ENCODE measurements around the gene TOMM20. TPM values are rescaled to one million over a fixed set of nuclear protein-coding genes. Genes with fewer than 3 reads are reported as not detected.
A peak's percentile ranks its signal among the peaks of the same experiment; 100 is the strongest.
"Not testable (repeated sequence)": the region's sequence is repeated elsewhere in the genome, so short reads cannot be mapped to it uniquely, and the experiment has no call there.

TOMM20 gene
- total and polyA plus RNA-seq, 3 donors from 2014 or later: 74.7 to 113 (median 80.6) TPM

DNA sequence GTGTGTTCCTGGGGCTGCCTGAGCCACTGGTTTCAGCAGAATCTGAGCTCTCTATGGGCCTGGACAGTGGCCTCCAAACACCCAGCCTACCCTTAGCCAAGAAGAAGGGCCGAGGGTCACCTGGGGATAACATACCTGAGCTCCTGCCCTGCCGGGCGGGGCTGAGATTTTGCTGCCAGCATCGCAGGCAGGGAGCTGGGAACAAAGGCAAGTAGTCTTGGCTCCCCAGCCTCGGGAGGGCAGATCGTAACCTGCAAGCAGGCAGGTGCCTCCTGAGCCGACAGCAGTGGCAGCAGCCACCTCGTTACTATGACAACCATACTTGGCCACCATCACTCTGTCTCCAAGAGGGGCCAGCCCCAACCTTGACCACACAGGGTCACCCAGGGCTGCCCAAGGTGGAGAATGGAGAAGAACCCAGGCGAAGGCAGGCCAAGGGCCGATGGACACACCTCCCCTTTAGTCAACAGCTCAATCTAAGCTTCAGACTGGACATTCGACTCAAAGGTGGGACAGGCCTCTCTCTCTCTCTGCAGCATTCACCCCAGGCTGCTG lies 54.6 kb downstream of the TOMM20 start:
- no peaks in the 10 kb centered on the region for H3K9me3 ChIP-seq
- H3K4me1 ChIP-seq: peaks cover 33% of the 10 kb centered on the region
- peak overlapping the region in 1 of 2 donors; percentile 44 for H3K27ac ChIP-seq
- 88 to 89% methylated on average over 5 to 11 of the region's 11 CpGs for WGBS, 2 donors
- no peak for DNase-seq
- no peak overlapping the region for H3K4me3 ChIP-seq
- no peaks in the 10 kb centered on the region for H3K27me3 ChIP-seq
- H3K36me3 ChIP-seq (ENCODE audit: low read depth, missing control alignments): no peaks in the 10 kb centered on the region
- intact Hi-C loops (cut with DNase I; ENCODE audit: low total_unique reads): loop anchor here (10.0 kb wide), 1 partner anchor 89 kb away; no protein-coding TSS in a partner anchor
- TF ChIP-seq, protein P1, sequence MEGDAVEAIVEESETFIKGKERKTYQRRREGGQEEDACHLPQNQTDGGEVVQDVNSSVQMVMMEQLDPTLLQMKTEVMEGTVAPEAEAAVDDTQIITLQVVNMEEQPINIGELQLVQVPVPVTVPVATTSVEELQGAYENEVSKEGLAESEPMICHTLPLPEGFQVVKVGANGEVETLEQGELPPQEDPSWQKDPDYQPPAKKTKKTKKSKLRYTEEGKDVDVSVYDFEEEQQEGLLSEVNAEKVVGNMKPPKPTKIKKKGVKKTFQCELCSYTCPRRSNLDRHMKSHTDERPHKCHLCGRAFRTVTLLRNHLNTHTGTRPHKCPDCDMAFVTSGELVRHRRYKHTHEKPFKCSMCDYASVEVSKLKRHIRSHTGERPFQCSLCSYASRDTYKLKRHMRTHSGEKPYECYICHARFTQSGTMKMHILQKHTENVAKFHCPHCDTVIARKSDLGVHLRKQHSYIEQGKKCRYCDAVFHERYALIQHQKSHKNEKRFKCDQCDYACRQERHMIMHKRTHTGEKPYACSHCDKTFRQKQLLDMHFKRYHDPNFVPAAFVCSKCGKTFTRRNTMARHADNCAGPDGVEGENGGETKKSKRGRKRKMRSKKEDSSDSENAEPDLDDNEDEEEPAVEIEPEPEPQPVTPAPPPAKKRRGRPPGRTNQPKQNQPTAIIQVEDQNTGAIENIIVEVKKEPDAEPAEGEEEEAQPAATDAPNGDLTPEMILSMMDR (IDR thresholded peaks at IDR 0.05): no peak
- no peak for TF ChIP-seq POLR2A (IDR thresholded peaks at IDR 0.05)

DNA sequence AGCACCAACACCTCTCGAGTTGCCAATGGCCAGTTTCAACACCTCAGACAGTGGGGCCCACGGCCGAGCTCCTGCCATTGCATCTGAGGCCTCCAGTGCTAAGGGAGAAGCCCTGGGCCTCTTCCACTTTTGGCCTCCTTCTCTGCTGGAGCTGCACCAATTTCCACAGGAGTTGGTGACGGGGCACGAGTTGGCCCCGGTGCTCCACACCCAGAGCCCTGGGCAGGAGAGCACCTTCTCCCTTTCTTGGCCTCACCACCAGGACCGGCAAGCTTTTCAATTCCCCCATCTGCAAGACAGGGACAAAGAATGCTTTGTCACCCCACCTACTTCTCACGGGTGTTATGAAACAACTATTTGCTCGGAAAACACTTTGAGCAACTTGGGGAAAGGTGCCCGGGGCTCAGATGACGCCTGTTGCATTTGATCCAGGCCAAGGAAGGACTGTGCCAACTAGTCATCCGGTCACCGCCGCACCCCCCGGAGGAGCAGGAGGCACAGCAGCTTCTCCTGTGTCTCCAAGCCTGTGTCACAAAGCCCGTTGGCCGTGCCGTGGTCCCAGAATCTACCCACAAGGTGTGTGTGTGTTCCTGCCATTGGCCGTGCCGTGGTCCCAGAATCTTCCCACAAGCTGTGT lies 55.2 kb downstream of the TOMM20 start:
- no peak for DNase-seq
- Histone ChIP-seq H3K36me3 (ENCODE audit: low read depth, missing control alignments) (no peaks in the 10 kb centered on the region), H3K4me1 (peaks cover 28% of the 10 kb centered on the region), H3K9me3 (no peaks in the 10 kb centered on the region), H3K27me3 (no peaks in the 10 kb centered on the region), H3K4me3 (no peak overlapping the region), H3K27ac (peak overlapping the region in 1 of 2 donors; percentile 44)
- 92 to 98% methylated on average over 13 to 20 of the region's 20 CpGs for WGBS, 2 donors
- intact Hi-C loops (cut with DNase I; ENCODE audit: low total_unique reads): loop anchor here (10.0 kb wide), 1 partner anchor 89 kb away; no protein-coding TSS in a partner anchor
- TF ChIP-seq POLR2A (IDR thresholded peaks at IDR 0.05): no peak

DNA sequence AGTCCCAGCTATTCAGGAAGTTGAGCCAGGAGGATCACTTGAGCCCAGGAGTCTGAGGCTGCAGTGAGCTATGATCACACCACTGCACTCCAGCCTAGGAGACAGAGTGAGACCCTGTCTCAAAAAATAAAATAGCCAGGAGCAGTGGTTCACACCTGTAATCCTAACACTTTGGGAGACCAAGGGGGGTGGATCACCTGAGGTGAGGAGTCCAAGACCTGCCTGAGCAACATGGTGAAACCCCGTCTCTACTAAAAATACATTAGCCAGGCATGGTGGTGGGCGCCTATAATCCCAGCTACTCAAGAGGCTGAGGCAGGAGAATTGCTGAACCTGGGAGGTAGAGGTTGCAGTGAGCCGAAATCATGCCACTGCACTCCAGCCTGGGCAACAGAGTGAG lies 56.1 kb downstream of the TOMM20 start:
- H3K4me3 ChIP-seq; H3K36me3 ChIP-seq (ENCODE audit: low read depth, missing control alignments); H3K27me3 ChIP-seq; H3K27ac ChIP-seq; DNase-seq; H3K9me3 ChIP-seq: not testable (repeated sequence)
- H3K4me1 ChIP-seq: peaks cover 21% of the 10 kb centered on the region
- 94 to 97% methylated on average over 3 of the region's 3 CpGs for WGBS, 2 donors
- intact Hi-C loops (cut with DNase I; ENCODE audit: low total_unique reads): loop anchor here (10.0 kb wide), 1 partner anchor 88 kb away; no protein-coding TSS in a partner anchor

DNA sequence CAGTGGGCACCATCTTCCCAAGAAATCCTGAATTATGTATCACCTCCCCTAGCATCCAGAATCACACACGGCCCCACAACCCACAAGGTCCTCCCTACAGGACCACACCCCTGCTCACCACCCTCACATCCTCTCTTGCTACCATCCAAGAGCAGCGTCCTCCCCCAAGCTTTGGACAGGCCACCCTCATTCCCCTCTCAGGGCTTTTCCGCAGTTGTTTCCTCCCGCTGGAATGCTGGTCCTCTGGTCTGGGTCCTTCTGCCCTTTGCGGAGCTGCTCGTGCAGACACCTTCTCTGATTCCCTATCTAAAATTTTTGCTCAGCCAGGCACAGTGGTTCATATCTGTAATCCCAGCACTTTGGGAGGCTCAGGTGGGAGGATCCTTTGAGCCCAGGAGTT lies 56.5 kb downstream of the TOMM20 start:
- intact Hi-C loops (cut with DNase I; ENCODE audit: low total_unique reads): loop anchor here (10.0 kb wide), 1 partner anchor 87 kb away; no protein-coding TSS in a partner anchor
- H3K4me1 ChIP-seq: peaks cover 20% of the 10 kb centered on the region
- H3K9me3 ChIP-seq: no peaks in the 10 kb centered on the region
- no peaks in the 10 kb centered on the region for H3K27me3 ChIP-seq
- no peak overlapping the region for H3K4me3 ChIP-seq
- no peak overlapping the region for H3K27ac ChIP-seq
- DNase-seq: no peak
- TF ChIP-seq, protein P1 (IDR thresholded peaks at IDR 0.05): no peak
- no peak for TF ChIP-seq POLR2A (IDR thresholded peaks at IDR 0.05)
- H3K36me3 ChIP-seq (ENCODE audit: low read depth, missing control alignments): no peaks in the 10 kb centered on the region
- WGBS, 2 donors: 89 to 90% methylated on average over 6 of the region's 6 CpGs

DNA sequence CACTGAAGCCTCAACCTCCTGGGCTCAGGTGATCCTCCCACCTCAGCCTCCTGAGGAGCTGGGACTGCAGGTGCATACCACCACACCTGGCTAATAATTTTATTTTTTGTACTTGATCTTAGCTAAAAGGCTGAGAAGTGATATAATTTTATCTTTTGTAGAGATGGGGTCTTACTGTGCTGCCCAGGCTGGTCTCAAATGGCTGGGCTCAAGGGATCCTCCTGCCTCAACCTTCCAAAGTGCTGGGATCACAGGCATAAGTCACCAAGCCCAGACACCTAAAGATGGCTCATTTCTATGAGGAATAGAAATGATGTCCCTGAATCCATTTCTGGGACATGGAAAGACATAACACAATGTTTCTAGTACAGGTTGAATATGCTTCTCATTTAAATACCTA lies 57.8 kb downstream of the TOMM20 start:
- H3K9me3 ChIP-seq: no peaks in the 10 kb centered on the region
- intact Hi-C loops (cut with DNase I; ENCODE audit: low total_unique reads): loop anchor here (10.0 kb wide), 1 partner anchor 86 kb away; no protein-coding TSS in a partner anchor
- TF ChIP-seq, protein P1 (IDR thresholded peaks at IDR 0.05): no peak
- no peak for TF ChIP-seq POLR2A (IDR thresholded peaks at IDR 0.05)
- H3K27me3 ChIP-seq: no peaks in the 10 kb centered on the region
- no peak for DNase-seq
- no peak overlapping the region for H3K4me3 ChIP-seq
- no peak overlapping the region for H3K27ac ChIP-seq
- H3K36me3 ChIP-seq (ENCODE audit: low read depth, missing control alignments): no peaks in the 10 kb centered on the region
- peaks cover 20% of the 10 kb centered on the region for H3K4me1 ChIP-seq

All from testis (tissue), 3 donors.